ENCODE results near the gene GRXCR2.
"Not testable (repeated sequence)": the region's sequence is repeated elsewhere in the genome, so short reads cannot be mapped to it uniquely, and the experiment has no call there.

GRXCR2 gene, protein sequence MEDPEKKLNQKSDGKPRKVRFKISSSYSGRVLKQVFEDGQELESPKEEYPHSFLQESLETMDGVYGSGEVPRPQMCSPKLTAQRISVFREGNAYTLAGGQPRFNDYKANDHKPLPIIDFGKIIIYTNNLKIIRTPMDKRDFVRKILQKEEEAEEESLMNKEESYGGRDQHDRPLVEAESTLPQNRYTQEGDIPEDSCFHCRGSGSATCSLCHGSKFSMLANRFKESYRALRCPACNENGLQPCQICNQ

DNA sequence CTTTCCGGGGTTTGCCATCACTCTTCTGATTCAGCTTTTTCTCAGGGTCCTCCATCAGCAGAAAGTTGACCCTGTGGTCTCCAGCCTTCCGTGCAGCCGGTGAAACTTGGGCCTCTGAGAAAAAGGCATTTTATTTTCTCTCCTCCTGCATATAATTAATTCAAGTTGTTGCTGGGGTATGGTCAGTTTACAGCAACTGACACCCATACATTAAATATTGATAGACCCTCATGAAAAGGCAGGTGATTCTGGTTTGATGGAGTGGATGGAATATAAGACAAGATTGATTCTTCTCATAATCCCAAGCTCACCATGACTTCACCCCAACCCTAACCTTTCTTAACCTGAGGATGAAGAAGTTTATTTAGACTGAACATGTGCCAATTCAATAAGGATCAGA lies at the start of gene GRXCR2:
GRXCR2 (minus strand) TSS at position 101 of the 400 bp plus-strand sequence; CDS start at position 55, 46 bp downstream.
- no peak for DNase-seq

DNA sequence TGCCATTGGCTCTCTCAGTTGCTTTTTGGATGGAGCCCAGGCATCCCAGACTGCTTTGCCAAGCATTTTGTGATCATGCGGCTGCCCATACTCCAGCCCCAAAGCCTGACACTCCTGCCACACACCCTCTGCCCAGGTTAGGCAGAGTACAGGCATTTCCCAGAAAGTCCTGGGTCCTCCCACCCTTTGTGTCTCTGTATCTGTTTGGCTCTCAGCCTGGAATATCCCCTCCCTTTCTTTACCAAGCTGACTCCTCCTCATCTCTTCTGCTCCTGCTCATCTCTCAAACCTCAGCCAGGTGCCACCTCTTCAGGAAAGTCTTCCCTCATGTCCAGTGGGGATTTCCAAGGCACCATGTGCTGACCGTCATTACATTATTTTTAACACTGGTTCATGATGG lies 49.2 kb upstream of the GRXCR2 start:
- no peak for DNase-seq

DNA sequence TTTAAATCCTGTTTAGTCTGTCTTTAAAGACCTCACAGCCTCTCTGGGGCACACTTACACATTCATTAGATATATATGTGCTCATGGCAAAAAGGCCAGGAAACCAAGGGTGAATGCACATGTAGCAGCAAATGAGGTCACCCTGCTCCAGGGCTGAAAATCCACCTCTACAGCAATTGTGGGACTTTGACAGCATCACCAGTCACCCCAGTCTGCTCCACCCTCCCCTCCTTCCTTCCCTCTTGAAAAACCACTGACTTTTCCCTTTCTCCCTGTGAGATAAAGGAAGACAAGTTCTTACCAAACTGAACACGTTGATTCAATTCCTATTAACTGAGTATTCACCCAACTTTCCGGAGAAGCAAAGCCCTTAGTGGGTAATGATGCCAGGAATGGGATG lies 48.4 kb upstream of the GRXCR2 start:
- DNase-seq = no peak

DNA sequence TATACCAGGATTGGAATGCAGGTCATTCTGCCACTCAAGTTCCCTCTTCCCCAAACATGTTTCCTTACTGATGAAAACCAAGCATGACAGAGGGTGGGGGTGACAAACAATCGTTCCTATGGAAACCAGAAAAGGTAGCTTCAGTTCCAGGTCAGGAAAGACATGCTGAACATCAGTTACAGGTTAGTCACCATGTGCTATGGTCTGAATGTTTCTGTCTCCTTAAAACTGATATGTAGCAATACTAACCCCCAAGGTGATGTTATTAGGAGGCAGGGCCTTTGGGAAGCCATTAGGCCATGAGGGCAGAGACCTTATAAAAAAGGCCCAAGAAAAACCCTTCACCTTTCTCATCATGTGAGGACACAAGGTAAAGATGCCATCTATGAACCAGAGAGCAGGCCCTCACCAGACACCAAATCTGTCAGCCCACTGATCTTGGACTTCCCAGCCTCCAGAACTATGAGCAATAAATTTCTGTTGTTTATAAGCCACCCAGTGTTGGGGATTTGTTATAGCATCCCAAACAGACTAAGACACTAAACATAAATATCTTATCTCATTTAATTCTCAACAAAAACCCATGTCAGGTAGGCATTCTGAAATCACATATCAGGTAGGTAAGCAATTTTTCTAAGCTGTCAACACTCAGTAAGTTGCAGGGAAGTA lies 47.9 kb upstream of the GRXCR2 start:
- no peak for DNase-seq

DNA sequence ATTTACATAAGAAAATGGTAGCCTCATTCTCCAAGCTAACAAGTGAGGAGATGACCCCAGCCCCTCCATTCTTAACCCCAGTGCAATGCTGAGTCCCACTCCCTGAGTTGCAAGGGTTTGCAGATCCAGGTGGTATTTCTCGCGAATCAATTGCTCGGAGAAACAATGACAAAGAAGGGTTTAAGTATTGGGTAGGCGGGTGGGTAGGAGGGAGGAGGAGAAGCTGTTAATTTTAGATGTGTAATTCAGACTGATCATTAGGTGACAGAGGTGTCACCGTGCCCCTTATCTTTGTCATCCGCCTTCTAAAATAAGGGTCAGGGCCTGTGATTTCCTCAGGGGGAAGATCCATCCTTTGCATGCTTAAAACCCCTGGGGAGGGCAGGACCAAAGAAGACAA lies 46.6 kb upstream of the GRXCR2 start:
- no peak for DNase-seq

DNA sequence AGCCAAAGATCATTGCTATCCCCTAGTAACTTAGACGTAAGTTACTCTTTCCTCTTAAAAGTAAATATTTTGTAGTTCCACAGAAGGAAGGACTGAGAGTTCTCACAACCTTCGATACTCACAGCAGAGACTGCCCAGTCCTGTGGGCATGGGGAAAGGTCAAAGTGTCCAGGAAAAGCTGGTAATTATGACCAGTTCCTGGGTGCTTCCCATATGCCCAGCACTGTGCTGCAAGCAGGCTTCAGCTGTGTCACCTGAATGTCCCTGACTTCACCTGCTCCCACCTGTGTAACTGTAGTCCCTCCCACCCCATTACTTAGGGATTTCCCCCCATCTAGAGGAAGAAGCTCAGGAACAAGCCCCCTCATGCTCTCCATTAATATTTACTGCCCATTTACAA lies 45.6 kb upstream of the GRXCR2 start:
- no peak for DNase-seq

DNA sequence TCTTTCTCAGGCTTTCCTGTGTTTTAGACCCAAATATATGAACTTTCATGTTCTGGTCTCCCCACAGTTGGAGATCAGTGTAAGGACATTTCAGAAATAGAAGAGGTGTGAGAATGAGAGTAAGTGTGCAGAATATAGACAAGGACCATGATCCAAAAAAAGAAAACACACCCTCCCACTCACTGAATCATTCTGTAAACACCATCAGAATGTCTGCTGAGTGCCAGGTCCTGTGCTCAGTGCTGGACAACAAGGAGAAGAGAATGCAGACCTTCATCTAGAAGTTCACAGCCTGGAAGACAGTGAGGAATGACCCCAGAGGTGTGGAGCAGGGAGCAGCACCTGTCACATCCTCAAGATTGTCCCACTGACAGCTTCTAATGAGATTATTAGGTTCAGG lies 44.5 kb upstream of the GRXCR2 start:
- DNase-seq = no peak

DNA sequence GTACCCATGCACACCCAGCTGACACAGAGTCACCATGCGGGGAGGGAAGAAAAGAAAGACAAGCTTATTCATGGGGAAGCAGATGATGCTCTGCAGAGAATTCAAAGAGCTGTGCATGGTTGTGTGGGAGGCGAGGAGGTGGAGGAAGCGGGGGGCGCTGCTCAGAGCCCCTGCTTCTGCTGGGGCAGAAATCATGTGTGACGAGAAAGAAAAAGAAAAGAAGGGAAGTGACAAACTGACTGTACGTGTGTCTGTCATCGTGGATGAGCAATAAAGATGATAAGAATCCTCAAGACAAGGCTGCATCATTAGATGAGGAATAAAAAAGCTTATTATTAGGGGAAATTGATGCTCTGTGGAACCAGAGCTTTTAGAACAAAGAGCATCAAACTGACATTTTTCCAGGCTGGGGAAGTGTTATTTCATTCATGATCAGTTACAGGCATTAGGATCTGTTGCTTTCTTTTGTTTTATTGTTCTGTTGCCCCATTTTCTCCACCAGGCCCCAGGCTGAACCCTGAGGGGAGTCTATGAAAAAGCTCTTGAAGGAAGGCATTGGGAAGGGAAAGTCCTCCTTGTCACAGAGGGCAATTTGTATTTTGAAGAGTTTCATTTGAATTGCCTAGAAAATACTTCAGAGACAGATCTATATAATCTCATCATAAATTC lies 43.3 kb upstream of the GRXCR2 start:
- DNase-seq = no peak

DNA sequence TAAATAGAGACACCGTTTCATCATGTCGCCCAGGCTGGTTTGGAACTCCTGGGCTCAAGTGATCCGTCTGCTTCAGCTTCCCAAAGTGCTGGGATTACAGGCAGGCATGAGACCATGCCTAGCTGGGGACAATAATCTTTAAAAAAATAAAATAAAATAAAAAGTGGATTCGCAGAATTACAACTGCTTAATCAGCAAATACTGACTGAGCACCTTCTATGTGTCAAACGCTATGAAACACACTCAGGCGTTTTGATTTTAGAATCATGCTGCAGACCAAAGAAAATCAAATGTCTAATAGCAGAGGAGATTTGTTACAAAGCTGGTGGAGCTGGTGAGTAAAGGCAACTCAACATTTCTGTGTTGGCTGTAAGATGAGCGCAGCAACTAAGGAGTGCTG lies 40.9 kb upstream of the GRXCR2 start:
- no peak for DNase-seq

DNA sequence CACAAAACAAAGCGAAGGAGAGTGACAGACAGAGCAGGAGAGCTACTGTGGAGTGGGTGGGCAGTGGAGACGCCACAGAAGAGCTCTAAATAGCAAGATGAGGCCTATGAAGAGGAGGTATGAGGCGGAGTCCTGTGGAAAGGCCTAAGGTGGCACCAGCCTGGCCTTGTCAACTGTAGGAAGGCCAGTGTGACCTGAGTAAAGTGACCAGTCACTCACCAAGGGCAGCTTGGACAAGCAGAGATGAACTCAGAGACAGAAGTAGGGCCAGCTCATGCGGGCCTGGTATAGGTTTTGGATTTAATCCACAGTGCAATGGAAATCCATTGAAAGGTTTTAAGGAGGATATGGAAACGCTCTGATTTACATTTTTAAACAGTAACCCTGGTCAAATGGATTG lies 39.8 kb upstream of the GRXCR2 start:
- no peak for DNase-seq

DNA sequence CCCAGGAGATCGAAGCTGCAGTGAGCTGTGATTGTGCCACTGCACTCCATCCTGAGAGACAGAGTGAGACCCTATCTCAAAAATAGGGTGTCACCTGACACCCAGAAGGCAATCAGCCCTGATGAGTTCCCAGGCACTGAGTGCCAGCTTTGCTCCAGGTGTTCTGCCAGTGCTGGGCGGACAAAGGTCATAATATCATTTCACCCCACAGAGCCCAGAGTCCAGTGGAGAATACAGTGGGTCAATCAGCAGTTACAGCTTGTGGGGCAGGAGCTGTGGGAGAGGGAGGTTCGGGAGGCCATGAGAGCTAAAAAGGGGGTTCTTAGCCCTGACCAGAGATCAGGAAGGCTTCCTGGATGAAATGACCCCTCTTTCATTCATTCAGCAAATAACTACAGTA lies 39.2 kb upstream of the GRXCR2 start:
- no peak for DNase-seq

DNA sequence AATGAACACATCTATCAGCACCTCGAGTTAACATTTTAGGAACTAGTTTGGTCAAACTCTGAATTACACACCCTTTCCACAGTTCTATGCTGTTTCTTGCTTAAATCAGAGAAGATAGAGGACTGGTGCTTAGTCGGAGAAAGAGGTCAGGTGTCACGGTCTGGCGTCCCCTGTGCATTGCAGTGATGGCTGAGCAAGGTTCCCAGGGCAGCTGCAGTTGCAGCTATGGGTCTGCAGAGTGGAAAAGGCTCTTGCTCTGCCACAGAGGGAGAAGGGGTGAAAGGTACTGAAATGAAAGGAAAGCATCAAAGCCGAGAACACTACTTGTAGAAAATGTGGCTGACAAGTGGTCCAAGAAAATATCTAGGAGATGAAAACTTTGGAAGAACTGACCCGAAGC lies 38.4 kb upstream of the GRXCR2 start:
- DNase-seq = no peak

DNA sequence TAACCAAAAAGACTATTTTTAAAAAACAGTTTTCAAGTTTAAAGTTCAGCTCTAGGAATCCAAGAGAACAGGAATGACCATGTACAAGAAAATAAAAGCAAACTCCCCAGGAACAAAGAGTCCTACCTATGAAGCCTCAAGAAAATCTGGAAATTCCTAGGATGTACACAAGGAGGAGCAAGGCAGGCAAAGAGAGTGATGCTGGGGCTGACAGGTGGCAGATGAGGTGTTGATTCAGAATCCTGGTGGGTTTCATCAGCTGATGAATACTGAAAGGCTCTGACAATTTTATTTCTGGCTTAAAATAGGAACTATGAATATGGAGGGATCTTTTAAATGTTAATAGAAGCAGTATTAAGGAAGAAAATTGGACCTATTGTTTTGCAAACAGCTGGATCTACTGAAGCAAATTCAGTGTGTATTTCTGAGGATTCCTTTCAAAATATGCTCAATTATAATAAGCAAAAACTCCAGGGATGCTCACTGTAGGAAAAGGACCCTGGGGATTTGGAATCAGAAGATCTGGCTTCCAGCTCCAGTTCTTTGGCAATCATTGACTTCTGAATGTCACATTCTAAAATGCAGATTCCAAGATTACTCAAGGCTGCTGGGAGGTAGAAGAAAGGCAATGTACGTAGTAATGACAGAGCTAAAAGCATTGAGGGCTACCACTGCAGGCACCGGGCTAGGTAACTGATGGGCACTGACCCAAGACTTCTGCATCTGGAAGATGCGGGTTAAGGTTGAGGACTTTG lies 35.6 kb upstream of the GRXCR2 start:
- no peak for DNase-seq

DNA sequence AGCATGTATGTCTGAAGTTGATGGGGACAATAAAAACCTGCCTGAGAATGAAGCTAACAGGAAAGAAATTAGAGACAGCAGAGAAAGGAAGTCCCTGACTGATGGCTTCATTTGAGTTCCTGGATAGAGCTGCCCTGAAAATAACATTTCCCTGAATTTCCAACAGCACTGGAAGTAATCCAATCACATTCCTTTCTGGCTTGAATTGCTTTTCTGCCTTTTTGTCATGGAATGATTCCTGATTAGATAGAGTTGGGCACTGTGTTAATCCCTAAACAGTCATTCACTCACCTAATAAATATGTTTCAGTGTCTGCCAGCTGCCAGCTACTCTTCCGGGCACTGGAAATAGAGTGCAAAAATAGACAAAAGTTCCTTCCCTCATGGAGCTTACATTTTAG lies 33.6 kb upstream of the GRXCR2 start:
- DNase-seq = no peak

DNA sequence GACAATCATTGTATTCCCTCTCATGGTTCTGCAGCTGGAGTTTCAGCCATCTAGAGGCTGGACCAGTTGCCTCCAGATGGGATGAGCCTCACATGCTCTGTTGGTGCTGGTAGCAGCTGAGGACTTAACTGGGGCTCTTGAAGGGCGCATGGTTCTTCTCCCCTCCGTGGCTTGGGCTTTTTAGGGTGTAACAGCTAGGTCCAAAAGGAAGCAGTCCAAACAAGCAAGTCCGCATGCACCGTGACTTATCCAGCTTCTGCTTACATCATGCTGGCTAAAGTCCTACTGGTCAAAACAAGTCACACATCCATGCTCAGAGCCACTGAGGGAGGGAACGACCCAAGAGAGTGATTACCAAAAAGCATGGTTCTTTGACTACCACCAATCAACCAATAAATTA lies 31.9 kb upstream of the GRXCR2 start:
- no peak for DNase-seq

DNA sequence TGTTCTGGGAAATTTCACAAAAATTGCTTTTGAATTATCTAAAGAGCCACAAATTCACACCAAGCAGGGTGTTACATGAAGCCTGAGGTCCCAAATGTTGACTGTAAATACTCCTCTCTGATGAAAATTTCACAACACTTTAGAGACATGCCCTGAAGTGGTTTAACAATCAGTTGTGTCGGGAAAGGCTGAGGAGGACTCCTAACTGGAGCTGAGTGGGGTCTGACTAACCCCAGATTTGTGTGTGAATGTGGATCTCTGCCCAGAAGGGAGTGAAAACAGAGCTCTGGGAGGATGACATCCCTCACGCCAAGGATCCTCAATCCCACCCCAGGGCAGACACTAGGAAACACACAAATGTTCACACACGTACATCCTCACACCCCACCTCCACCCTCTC lies 31.1 kb upstream of the GRXCR2 start:
- DNase-seq = no peak

DNA sequence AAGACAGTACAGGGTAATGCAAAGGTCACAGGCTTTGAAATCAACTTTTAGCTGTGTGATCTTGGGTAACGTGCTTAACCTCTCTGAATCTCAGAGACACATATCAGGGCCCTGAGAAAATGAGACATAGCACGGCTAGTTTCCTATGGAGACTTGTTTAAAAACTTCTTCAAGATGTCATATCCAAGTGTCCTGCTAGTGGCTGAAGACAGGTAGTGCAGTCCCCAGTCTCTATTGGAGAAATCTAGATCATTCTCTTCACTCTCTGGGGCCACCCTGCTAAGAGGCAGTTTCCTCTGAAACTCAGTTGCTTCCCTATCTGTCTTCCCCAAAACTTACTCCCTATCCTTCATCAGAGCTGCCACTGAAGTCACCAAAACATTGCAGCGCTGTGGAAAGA lies 30.3 kb upstream of the GRXCR2 start:
- DNase-seq = no peak

DNA sequence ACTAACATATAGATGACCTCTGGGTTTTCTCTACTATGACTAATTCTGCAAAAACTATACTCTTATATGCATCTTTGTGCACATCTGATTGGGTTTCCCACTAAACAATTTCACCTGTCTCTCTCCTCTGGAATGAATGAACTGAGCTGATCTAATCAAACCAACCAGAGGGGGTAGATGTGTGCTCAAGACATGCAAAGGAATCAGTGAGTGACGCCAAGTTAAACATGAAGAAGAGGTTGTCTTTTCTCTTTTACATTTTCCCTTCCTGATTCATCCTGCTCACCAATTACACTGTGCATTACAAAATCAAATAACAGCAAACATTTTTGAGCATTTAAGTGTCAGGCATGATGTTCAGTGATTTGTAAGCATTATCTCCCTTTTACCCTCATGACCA lies 29.6 kb upstream of the GRXCR2 start:
- no peak for DNase-seq

DNA sequence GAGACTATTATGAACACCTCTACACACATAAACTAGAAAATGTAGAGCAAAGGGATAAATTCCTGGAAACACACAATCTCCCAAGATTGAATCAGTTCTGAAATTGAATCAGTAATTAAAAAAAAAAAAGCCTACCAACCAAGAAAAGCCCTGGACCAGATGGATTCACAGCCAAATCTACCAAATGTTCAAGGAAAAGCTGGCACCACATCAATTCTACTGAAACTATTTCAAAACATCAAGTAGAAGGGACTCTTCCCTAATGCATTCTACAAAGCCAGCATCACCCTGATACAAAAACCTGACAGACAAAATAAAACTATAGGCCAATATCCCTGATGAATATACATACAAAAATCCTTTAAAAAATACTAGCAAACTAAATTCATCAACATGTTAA lies 25.4 kb upstream of the GRXCR2 start:
- no peak for DNase-seq

DNA sequence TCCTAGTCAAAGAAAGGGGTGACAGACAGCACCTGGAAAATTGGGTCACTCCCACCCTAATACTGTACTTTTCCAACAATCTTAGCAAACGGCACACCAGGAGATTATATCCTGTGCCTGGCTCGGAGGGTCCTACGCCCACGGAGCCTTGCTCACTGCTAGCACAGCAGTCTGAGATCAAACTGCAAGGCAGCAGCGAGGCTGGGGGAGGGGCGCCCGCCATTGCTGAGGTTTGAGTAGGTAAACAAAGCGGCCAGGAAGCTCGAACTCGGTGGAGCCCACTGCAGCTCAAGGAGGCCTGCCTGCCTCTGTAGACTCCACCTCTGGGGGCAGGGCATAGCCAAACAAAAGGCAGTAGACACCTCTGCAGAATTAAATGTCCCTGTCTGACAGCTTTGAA lies 18.6 kb upstream of the GRXCR2 start:
- DNase-seq = not testable (repeated sequence)

DNA sequence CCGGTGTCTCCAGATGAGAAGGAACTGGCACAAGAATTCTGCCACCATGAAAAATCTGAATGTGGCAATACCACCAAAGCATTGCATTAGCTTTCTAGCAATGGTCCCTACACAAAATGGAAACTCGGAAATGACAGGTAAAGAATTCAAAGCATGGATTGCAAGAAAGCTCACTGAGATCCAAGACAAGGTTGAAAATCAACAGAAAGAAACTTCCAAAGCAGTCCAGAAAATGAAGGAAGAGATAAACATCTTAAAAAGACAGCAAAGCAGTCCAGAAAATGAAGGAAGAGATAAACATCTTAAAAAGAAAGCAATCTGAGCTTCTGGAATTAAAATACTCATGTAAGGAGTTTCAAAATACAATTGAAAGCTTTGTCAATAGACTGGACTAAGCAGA lies 16.8 kb upstream of the GRXCR2 start:
- DNase-seq = no peak

DNA sequence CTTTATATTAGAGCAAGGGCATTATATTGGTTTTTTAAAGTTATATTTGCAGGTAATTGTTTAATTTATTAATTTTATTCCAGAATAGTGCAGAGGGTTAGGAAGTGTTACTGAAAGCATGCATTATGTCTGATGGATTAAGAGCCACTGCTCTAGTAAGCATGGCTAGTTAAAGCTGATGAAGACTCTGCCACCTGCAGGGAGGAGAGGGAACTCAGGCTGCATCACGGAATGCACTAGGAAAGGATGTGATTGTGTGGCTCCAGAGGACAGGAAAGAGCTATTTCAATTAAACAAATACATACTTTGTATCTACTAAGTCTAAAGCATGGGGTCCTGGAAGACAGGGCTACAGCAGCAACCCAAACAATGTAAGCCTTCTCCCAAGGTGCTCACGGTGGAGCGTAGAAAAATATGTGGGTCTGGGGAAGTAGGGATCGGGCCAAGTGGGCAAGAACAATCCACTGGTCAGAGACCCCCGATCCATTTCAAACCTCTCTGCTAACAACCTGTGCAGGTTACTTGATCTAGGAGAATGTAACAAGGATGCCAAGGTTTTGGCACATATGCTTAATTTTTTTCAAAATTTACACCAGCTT lies 15.3 kb upstream of the GRXCR2 start:
- no peak for DNase-seq

DNA sequence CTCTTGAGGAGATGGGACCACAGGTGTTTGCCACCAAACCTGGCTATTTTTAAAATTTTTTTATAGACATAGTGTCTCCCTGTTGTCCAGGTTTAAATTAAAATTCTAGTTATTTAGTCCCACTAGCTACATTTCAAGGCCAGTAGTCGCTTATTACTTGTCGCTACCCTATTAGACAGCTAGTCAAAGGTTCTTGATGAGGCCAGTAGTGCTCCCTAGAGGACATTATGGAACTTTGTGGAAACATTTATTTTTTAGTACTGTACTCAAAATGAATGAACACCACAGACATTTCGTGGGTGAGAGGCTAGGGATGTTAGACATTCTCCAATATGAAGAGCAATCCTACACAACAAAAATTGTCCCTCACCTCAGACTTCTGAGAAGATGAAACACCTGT lies 14.4 kb upstream of the GRXCR2 start:
- DNase-seq = no peak

Measured in femur (tissue), 1 donor.